ENCODE data around the gene CDK6. TPM values are rescaled to one million over a fixed set of nuclear protein-coding genes. Genes with fewer than 3 reads are reported as not detected.

CDK6 gene
- total and polyA plus RNA-seq, 8 donors: 2.6 to 86.3 (median 15.5) TPM

DNA sequence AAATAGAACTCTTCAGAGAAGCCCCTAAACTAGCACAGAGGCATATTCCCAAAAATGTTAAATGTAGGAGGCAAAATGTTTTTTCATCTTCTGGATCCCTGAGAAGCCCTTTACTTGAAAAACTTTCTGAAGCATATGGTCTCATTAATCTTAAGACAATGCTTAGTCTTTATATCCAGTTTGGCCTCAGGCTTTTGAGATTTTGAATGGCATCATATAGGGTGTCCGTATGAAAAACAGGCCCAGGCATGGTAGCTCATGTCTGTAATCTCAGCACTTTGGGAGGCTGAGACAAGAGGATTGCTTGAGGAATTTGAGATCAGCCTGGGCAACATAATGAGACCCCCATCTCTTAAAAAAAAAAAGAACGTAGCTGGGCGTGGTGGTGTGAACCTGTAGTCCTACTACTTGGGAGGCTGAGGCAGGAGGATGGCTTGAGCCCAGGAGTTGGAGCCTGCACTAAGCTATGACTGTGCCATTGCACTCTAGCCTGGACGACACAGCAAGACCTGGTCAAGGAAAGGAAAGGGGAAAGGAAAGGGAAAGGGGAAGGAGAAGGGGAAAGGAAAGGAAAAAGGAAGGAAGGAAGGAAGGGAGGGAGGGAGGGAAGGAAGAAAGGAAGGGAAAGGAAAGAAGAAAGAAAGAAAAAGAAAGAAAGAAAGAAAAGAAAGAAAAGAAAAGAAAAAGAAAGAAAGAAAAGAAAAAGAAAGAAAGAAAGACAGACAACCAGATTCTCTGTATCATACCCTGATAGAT, 119.4 kb downstream of the CDK6 start:
- H3K27ac ChIP-seq: peak overlapping the region in 4 of 5 donors; percentile 83 to 94 (median 87)
- no peaks in the 10 kb centered on the region for H3K36me3 ChIP-seq
- 90 to 97% (median 95%) methylated on average over 4 of the region's 4 CpGs for WGBS, 5 donors
- H3K27me3 ChIP-seq: no peaks in the 10 kb centered on the region
- H3K4me3 ChIP-seq: peak overlapping the region; percentile 36 to 46 (median 40)
- no peaks in the 10 kb centered on the region for H3K9me3 ChIP-seq
- intact Hi-C loops (cut with DNase I; ENCODE audit: low total_unique reads): no loop called here
- TF ChIP-seq, protein P1, sequence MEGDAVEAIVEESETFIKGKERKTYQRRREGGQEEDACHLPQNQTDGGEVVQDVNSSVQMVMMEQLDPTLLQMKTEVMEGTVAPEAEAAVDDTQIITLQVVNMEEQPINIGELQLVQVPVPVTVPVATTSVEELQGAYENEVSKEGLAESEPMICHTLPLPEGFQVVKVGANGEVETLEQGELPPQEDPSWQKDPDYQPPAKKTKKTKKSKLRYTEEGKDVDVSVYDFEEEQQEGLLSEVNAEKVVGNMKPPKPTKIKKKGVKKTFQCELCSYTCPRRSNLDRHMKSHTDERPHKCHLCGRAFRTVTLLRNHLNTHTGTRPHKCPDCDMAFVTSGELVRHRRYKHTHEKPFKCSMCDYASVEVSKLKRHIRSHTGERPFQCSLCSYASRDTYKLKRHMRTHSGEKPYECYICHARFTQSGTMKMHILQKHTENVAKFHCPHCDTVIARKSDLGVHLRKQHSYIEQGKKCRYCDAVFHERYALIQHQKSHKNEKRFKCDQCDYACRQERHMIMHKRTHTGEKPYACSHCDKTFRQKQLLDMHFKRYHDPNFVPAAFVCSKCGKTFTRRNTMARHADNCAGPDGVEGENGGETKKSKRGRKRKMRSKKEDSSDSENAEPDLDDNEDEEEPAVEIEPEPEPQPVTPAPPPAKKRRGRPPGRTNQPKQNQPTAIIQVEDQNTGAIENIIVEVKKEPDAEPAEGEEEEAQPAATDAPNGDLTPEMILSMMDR (IDR thresholded peaks at IDR 0.05): no peak
- TF ChIP-seq POLR2AphosphoS5 (IDR thresholded peaks at IDR 0.05) (no peak), POLR2A (IDR thresholded peaks at IDR 0.05) (no peak), EP300 (IDR thresholded peaks at IDR 0.05) (no peak)
- peaks cover 4 to 53% (median 17%) of the 10 kb centered on the region in 4 donors for H3K4me1 ChIP-seq
- no peak for DNase-seq

DNA sequence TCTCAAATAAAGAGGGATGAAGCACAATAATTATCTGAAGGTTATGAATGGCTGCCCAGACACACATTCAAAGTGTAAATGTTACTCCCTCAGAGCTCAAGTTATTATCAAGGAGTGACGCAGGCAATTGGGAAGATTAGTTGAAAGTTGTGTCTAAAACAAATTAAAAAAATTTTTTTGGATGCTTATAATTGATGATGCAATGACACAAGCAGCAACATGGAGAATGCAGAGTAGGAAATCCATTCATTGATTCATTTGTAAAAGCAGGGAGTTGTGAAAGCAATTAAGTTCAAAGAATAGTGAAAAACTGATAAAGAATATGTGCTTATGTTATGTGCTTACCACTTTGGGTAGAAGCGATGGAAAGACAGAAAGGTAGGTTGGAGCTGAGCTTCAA, 120.4 kb downstream of the CDK6 start:
- Histone ChIP-seq H3K4me1 (peaks cover 4 to 53% (median 17%) of the 10 kb centered on the region in 4 donors), H3K36me3 (no peaks in the 10 kb centered on the region), H3K27me3 (no peaks in the 10 kb centered on the region), H3K4me3 (no peak overlapping the region), H3K27ac (peak overlapping the region in 1 of 5 donors; percentile 49), H3K9me3 (no peaks in the 10 kb centered on the region)
- no peak for DNase-seq
- 62 to 79% (median 71%) methylated on average over 2 of the region's 2 CpGs for WGBS, 5 donors
- intact Hi-C loops (cut with DNase I; ENCODE audit: low total_unique reads): no loop called here
- TF ChIP-seq EP300 (IDR thresholded peaks at IDR 0.05): no peak
- no peak for TF ChIP-seq POLR2AphosphoS5 (IDR thresholded peaks at IDR 0.05)
- TF ChIP-seq, protein P1 (IDR thresholded peaks at IDR 0.05): no peak
- TF ChIP-seq POLR2A (IDR thresholded peaks at IDR 0.05): no peak

DNA sequence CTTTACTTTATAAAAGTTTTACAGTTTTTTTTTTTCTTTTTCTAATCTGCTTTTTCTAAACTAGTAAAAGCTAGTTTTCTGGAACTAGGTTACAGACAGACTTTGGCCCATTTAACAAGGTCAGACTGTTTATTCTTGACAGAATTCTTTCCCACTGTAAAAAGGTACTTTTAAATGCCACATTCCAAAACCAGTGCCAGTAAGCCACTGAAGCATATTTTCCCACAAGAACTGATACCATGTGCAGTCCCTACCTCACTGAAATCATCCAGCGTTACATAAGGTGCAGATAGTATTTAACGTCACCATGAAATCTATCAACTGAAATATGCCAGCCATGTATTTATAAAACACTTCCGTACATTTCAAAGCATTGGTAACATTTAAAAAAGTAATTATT, 121.6 kb downstream of the CDK6 start:
- peaks cover 4 to 53% (median 17%) of the 10 kb centered on the region in 4 donors for H3K4me1 ChIP-seq
- no peak overlapping the region for H3K4me3 ChIP-seq
- H3K27me3 ChIP-seq: no peaks in the 10 kb centered on the region
- no peaks in the 10 kb centered on the region for H3K9me3 ChIP-seq
- WGBS, 5 donors: 32 to 61% (median 43%) methylated on average over 3 of the region's 3 CpGs
- no peak for DNase-seq
- H3K27ac ChIP-seq: peak overlapping the region in 1 of 5 donors; percentile 40
- TF ChIP-seq, protein P1 (IDR thresholded peaks at IDR 0.05): no peak
- TF ChIP-seq POLR2AphosphoS5 (IDR thresholded peaks at IDR 0.05) (no peak), POLR2A (IDR thresholded peaks at IDR 0.05) (no peak), EP300 (IDR thresholded peaks at IDR 0.05) (no peak)
- no peaks in the 10 kb centered on the region for H3K36me3 ChIP-seq
- intact Hi-C loops (cut with DNase I; ENCODE audit: low total_unique reads): no loop called here

DNA sequence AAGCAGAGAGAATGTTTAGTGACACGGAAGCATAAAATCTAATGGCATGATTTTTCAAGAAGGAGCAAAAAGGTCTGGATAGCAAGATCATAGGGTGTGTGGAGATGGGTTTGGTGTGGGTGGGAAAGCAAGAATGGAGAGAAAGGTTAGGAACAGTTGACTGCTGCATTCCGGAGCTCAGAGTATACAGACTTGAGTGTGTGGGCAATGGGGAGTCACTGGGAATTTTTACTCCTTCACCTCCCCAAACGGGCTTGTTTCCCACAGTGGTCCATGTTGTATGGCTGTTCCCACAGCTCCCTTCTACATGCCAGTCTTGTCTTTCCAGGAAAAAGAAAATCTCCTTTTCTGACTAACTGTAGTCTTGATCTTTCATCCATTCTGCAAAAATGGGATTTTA, 122.1 kb downstream of the CDK6 start:
- no peak for DNase-seq
- TF ChIP-seq POLR2A (IDR thresholded peaks at IDR 0.05) (no peak), POLR2AphosphoS5 (IDR thresholded peaks at IDR 0.05) (no peak), EP300 (IDR thresholded peaks at IDR 0.05) (no peak)
- TF ChIP-seq, protein P1 (IDR thresholded peaks at IDR 0.05): no peak
- H3K36me3 ChIP-seq: no peaks in the 10 kb centered on the region
- H3K27me3 ChIP-seq: no peaks in the 10 kb centered on the region
- no peak overlapping the region for H3K4me3 ChIP-seq
- 79 to 93% (median 86%) methylated on average over 3 of the region's 3 CpGs for WGBS, 5 donors
- no peak overlapping the region for H3K27ac ChIP-seq
- H3K4me1 ChIP-seq: peaks cover 4 to 53% (median 16%) of the 10 kb centered on the region in 4 donors
- no peaks in the 10 kb centered on the region for H3K9me3 ChIP-seq
- intact Hi-C loops (cut with DNase I; ENCODE audit: low total_unique reads): no loop called here

Measured in stomach (tissue), 9 donors.